Natural killer cell (primary cell): ENCODE results near the gene KRT33B. TPM values are rescaled to one million over a fixed set of nuclear protein-coding genes. Genes with fewer than 3 reads are reported as not detected.

Experiments used
- ATAC-seq, 3 donors: fragments of 150-1000 bp in 2 of 3; fragments of 200-7000 bp in 1 of 3; cut with Tn5 transposase; 1 replicate in 1 of 3; 2 replicates in 2 of 3; pipeline ENCODE4 v1.10.0; 2021; ENCODE audit warnings: mild to moderate bottlenecking in 2 of 3, moderate library complexity in 2 of 3
- DNase-seq, 2 donors: peaks; one replicate each; pipeline versions ENCODE4 v3.0.0 to v3.0.0-alpha.2; 2013 to 2021; ENCODE audit warnings: mixed read lengths in 1 of 2
- H3K27ac ChIP-seq: one replicate; pipeline ENCODE4 v1.5.1; 2013; ENCODE audit warnings: mild to moderate bottlenecking, low read length
- H3K27me3 ChIP-seq: one replicate; pipeline ENCODE4 v1.6.1; 2013; ENCODE audit warnings: low read length; ENCODE audit not compliant: control insufficient read depth, insufficient read depth
- H3K36me3 ChIP-seq: one replicate; pipeline ENCODE4 v1.6.1; 2013; ENCODE audit warnings: low read length; ENCODE audit not compliant: control insufficient read depth, insufficient read depth
- H3K4me1 ChIP-seq: one replicate; pipeline ENCODE4 v1.6.1; 2013; ENCODE audit warnings: low read length; ENCODE audit not compliant: control insufficient read depth, insufficient read depth
- H3K4me3 ChIP-seq: one replicate; pipeline ENCODE4 v1.5.1; 2013; ENCODE audit warnings: low read length
- H3K9me3 ChIP-seq: one replicate; pipeline ENCODE4 v1.6.1; 2013; ENCODE audit warnings: low read length; ENCODE audit not compliant: control insufficient read depth, insufficient read depth
- H3K27ac Mint-ChIP-seq, 2 donors: one replicate each; pipeline ENCODE4 v1.8.0; 2022; ENCODE audit warnings: mild to moderate bottlenecking in 2 of 2, mixed read lengths in 2 of 2, moderate library complexity in 1 of 2
- H3K27me3 Mint-ChIP-seq, 2 donors: one replicate each; pipeline ENCODE4 v1.8.0; 2022; ENCODE audit warnings: low read depth in 2 of 2, mixed read lengths in 2 of 2
- H3K36me3 Mint-ChIP-seq: one replicate; pipeline ENCODE4 v1.8.0; 2022; ENCODE audit warnings: mixed read lengths
- H3K4me1 Mint-ChIP-seq, 2 donors: one replicate each; pipeline ENCODE4 v1.8.0; 2022; ENCODE audit warnings: mixed read lengths in 2 of 2
- H3K4me3 Mint-ChIP-seq: one replicate; pipeline ENCODE4 v1.8.0; 2022; ENCODE audit warnings: mild to moderate bottlenecking, moderate library complexity, mixed read lengths
- H3K9me3 Mint-ChIP-seq, 2 donors: one replicate each; pipeline ENCODE4 v1.8.0; 2022; ENCODE audit warnings: mixed read lengths in 2 of 2
- WGBS: methylation state at CpG from one replicate; pipeline ENCODE4 v1.1.7; 2013; ENCODE audit warnings: missing lambda C conversion rate; ENCODE audit not compliant: insufficient coverage; 5-methylcytosine and 5-hydroxymethylcytosine counted together
- intact Hi-C: fragments of 100-400 bp; cut with micrococcal nuclease; formaldehyde crosslinking; loops from one replicate; pipeline ENCODE4 v1.14.2; 2022
- total RNA-seq, 4 donors: library from RNA; stranded (reverse); fragments of 120-200 nt in 1 of 4; gene quantifications; one replicate each; pipeline versions ENCODE4 v1.2.3 to v1.2.4, GENCODE V29; 2013 to 2022
- TF ChIP-seq, protein P1 (sequence below): fragments of 200-600 bp; IDR thresholded peaks from one replicate; pipeline ENCODE4 v1.8.0; 2022; ENCODE audit warnings: antibody characterized with exemption

The KRT33B gene
- total RNA-seq, 3 donors from 2014 or later (not counting 1 experiment from before 2014, with no cell fraction given) = not detected

DNA sequence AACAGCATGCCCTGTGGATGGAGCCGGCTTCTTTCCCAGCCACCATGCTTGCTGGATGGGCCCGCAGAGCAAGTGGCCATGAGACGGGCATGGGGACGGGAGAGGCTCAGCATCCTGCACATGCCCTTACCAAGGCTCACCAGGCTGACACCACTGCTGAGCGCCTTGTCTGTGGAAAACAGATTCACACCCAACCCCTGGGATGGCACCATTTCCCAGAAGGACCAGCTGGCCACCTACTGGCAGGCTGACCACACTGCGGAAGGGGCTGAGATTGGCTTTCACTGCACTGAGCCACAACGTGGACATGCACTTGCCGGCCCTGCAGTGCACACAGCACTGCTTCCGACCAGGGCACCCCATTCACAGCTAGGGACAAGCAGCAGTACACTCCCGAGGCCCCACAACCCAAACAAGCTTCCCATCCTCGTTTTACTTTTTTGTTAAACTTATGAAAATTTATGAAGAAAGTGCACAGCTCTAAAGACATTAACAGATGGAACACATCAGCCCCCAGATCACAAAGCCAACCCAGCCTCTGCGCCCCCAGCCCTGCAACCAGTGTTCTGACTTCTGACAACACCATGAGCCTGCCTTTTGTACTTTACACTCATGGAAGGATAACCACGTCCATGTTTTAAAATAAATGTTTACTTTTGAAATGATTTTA is 40.2 kb downstream of the KRT33B start:
- no peak overlapping the region for H3K27ac Mint-ChIP-seq
- no peak overlapping the region for H3K4me3 Mint-ChIP-seq
- no peaks in the 10 kb centered on the region for H3K36me3 Mint-ChIP-seq
- peaks cover 37% of the 10 kb centered on the region for H3K4me1 ChIP-seq
- intact Hi-C loops = loop anchor here (10.0 kb wide), 2 partner anchors 425 to 525 kb away; no protein-coding TSS in a partner anchor
- H3K27me3 ChIP-seq = no peaks in the 10 kb centered on the region
- no peak overlapping the region for H3K27ac ChIP-seq
- no peaks in the 10 kb centered on the region for H3K36me3 ChIP-seq
- 74% methylated on average over 11 of the region's 13 CpGs for WGBS
- H3K4me1 Mint-ChIP-seq = peaks cover 9 to 10% of the 10 kb centered on the region in 2 donors
- ATAC-seq = peak in 1 of 3 donors; percentile 55
- TF ChIP-seq, protein P1, sequence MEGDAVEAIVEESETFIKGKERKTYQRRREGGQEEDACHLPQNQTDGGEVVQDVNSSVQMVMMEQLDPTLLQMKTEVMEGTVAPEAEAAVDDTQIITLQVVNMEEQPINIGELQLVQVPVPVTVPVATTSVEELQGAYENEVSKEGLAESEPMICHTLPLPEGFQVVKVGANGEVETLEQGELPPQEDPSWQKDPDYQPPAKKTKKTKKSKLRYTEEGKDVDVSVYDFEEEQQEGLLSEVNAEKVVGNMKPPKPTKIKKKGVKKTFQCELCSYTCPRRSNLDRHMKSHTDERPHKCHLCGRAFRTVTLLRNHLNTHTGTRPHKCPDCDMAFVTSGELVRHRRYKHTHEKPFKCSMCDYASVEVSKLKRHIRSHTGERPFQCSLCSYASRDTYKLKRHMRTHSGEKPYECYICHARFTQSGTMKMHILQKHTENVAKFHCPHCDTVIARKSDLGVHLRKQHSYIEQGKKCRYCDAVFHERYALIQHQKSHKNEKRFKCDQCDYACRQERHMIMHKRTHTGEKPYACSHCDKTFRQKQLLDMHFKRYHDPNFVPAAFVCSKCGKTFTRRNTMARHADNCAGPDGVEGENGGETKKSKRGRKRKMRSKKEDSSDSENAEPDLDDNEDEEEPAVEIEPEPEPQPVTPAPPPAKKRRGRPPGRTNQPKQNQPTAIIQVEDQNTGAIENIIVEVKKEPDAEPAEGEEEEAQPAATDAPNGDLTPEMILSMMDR = peak; percentile 17
- no peaks in the 10 kb centered on the region for H3K9me3 ChIP-seq
- H3K9me3 Mint-ChIP-seq = no peaks in the 10 kb centered on the region
- peaks cover 0 to 6% of the 10 kb centered on the region in 2 donors for H3K27me3 Mint-ChIP-seq
- no peak overlapping the region for H3K4me3 ChIP-seq
- peak in 1 of 2 donors; percentile 47 for DNase-seq

DNA sequence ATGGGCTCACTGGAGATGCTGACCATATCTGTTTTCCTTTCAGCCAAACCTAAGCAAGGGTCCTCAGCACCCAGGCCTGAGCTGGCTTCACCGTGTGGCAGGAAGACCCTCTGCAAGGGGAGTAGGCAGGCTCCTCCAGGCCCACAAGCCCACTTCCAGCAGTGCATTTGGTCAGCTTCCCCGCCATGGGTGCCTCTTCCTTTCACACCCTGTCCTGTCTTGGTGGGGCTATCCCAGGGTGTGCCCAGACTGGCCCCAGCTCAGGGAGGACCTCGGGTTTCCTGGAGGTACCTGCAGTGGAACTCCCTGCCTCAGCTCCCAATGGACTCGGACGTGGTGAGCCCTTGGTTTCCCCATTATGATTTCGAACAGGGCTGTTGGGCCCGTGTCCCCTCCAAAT is 41.4 kb downstream of the KRT33B start:
- H3K36me3 ChIP-seq = no peaks in the 10 kb centered on the region
- Mint-ChIP-seq H3K27me3 (peaks cover 0 to 3% of the 10 kb centered on the region in 2 donors), H3K4me3 (no peak overlapping the region), H3K4me1 (peaks cover 0 to 2% of the 10 kb centered on the region in 2 donors), H3K9me3 (no peaks in the 10 kb centered on the region), H3K27ac (no peak overlapping the region), H3K36me3 (no peaks in the 10 kb centered on the region)
- ATAC-seq (no peak), DNase-seq (no peak)
- H3K9me3 ChIP-seq = no peaks in the 10 kb centered on the region
- no peak overlapping the region for H3K27ac ChIP-seq
- H3K4me3 ChIP-seq = no peak overlapping the region
- peaks cover 28% of the 10 kb centered on the region for H3K4me1 ChIP-seq
- 75% methylated on average over 7 of the region's 7 CpGs for WGBS
- TF ChIP-seq, protein P1 = no peak
- H3K27me3 ChIP-seq = no peaks in the 10 kb centered on the region
- intact Hi-C loops = loop anchor here (10.0 kb wide), 2 partner anchors 423 to 523 kb away; no protein-coding TSS in a partner anchor

DNA sequence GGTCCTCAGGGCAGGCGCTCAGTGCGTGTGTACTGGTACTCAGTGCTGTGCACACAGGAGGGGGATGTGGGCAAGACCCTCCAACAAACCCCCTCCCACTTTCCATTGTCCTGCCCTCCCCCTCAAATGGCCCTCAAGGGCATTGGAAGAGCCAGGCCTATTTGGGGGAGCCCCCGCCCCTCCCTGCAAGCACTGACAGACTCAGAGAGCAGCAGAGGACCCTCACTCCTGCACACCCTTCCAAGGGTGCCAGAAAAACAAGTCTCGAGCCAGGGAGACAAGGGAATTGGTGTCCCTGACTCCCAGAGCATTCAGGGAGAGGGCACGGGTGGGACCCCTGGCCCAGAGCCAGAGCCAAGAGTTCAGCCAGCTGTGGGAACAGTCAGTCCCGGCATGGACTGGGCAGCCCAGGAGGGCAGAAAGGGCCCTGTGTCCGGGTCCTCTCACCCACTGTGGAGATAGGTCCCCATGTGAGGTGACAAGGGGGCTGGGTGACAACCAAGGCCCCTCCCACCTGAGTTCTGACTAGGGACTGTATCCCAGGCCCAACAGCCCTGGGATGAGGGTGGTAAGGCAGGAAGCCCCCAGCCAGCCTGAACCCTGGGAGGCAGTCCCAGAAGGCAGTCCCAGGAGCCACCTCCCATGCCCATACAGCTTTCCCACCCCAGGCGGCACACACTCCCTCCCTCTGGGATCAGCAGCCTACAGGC is 42.0 kb downstream of the KRT33B start:
- Histone ChIP-seq H3K27me3 (no peaks in the 10 kb centered on the region), H3K4me3 (no peak overlapping the region), H3K9me3 (no peaks in the 10 kb centered on the region), H3K36me3 (no peaks in the 10 kb centered on the region), H3K27ac (no peak overlapping the region), H3K4me1 (peaks cover 28% of the 10 kb centered on the region)
- Mint-ChIP-seq H3K27me3 (peaks cover 0 to 3% of the 10 kb centered on the region in 2 donors), H3K4me3 (no peak overlapping the region), H3K36me3 (no peaks in the 10 kb centered on the region), H3K27ac (no peak overlapping the region), H3K9me3 (no peaks in the 10 kb centered on the region), H3K4me1 (no peaks in the 10 kb centered on the region)
- TF ChIP-seq, protein P1 = no peak
- ATAC-seq (no peak), DNase-seq (no peak)
- 89% methylated on average over 6 of the region's 8 CpGs for WGBS
- intact Hi-C loops = loop anchor here (10.0 kb wide), 2 partner anchors 423 to 523 kb away; no protein-coding TSS in a partner anchor
